GM12878 (cell line): ENCODE measurements around the gene NTM. TPM values are rescaled to one million over a fixed set of nuclear protein-coding genes. Genes with fewer than 3 reads are reported as not detected.

ENCODE experiments used
- ATAC-seq: fragments of 200-7000 bp; cut with Tn5 transposase; 3 replicates; pipeline ENCODE4 v1.9.1; 2020; ENCODE audit warnings: mild to moderate bottlenecking, moderate library complexity
- BruUV-seq: library from RNA; stranded (reverse); fragments of 400-500 nt; replicated peaks from 2 replicates; lab custom pipeline; 2021; lab: Mats Ljungman, UMichigan
- CTCF ChIA-PET: fragments of 300-600 bp; sonication (Branson Sonifier 250); formaldehyde crosslinking; extraction: SDS; loops from one replicate; lab custom pipeline; 2021; ENCODE audit warnings: inconsistent platforms; lab: Yijun Ruan, JAX
- POLR2A ChIA-PET: fragments of 350-600 bp; formaldehyde crosslinking; extraction: SDS; loops from one replicate; lab custom pipeline; 2021; ENCODE audit warnings: inconsistent platforms; lab: Charles Lee
- RAD21 ChIA-PET: fragments of 300-600 bp; sonication (Branson Sonifier 250); formaldehyde crosslinking; loops from one replicate; lab custom pipeline; 2023; ENCODE audit warnings: antibody characterized with exemption; ENCODE audit not compliant: unreplicated experiment; lab: Charles Lee
- SMC1A ChIA-PET: fragments of 300-600 bp; sonication (Branson Sonifier 250); formaldehyde crosslinking; loops from one replicate; lab custom pipeline; 2023; ENCODE audit not compliant: unreplicated experiment, uncharacterized antibody; lab: Charles Lee
- DNase-seq: peaks from one replicate; pipeline ENCODE4 v3.0.0-alpha.2; 2011; ENCODE audit warnings: low read depth, low spot score
- FAIRE-seq: peaks from 3 replicates; lab custom pipeline; 2011; peaks lifted over from hg19 to GRCh38; lab: Jason Lieb, UNC
- H2AFZ ChIP-seq: 2 replicates; pipeline ENCODE4 v1.6.0; 2011; ENCODE audit warnings: low read depth, low read length, control low read depth; ENCODE audit not compliant: control insufficient read depth
- H3K27ac ChIP-seq: 2 replicates; pipeline ENCODE4 v1.5.1; 2011; ENCODE audit warnings: control low read depth; ENCODE audit not compliant: control insufficient read depth, insufficient read depth
- H3K27me3 ChIP-seq, 2 experiments: replicated peaks in 1 of 2; 2 replicates each; pipeline versions ENCODE4 v1.6.0 to v1.6.1; 2011; ENCODE audit warnings: low read length in 1 of 2; ENCODE audit not compliant: control insufficient read depth in 2 of 2, insufficient read depth in 2 of 2
- H3K36me3 ChIP-seq, 2 experiments: 2 replicates each; pipeline ENCODE4 v1.5.1; 2011; ENCODE audit warnings: low read length in 1 of 2; ENCODE audit not compliant: control insufficient read depth in 2 of 2, insufficient read depth in 2 of 2
- H3K4me1 ChIP-seq: 2 replicates; pipeline ENCODE4 v1.6.1; 2011; ENCODE audit warnings: mild to moderate bottlenecking, low read length, moderate library complexity, mixed read lengths; ENCODE audit not compliant: control insufficient read depth, insufficient read depth
- H3K4me2 ChIP-seq: 2 replicates; pipeline ENCODE4 v1.6.0; 2011; ENCODE audit warnings: control low read depth; ENCODE audit not compliant: control insufficient read depth, insufficient read depth
- H3K4me3 ChIP-seq: fragments of 200-600 bp; sonication (generic); 2 replicates; pipeline ENCODE4 v1.5.1; 2016
- H3K79me2 ChIP-seq: 2 replicates; pipeline ENCODE4 v1.6.0; 2011; ENCODE audit warnings: low read length; ENCODE audit not compliant: control insufficient read depth, insufficient read depth
- H3K9ac ChIP-seq: 2 replicates; pipeline ENCODE4 v1.8.0; 2011; ENCODE audit warnings: low read length, control low read depth, mixed read lengths; ENCODE audit not compliant: control insufficient read depth, insufficient read depth
- H3K9me3 ChIP-seq: replicated peaks from 3 replicates; pipeline ENCODE4 v1.5.1; 2011; ENCODE audit warnings: mild to moderate bottlenecking, low read length; ENCODE audit not compliant: control insufficient read depth, insufficient read depth
- H4K20me1 ChIP-seq: 2 replicates; pipeline ENCODE4 v1.6.0; 2011; ENCODE audit not compliant: control insufficient read depth, insufficient read depth
- MTA2 ChIP-seq: fragments of 450-650 bp; IDR thresholded peaks from 2 replicates; pipeline ENCODE4 v1.6.1; 2016; ENCODE audit warnings: low read depth, mild to moderate bottlenecking, moderate library complexity
- MTA3 ChIP-seq: IDR thresholded peaks from 2 replicates; pipeline ENCODE4 v1.6.1; 2012; ENCODE audit warnings: low read length, inconsistent platforms, borderline replicate concordance
- NR2C2 ChIP-seq: IDR thresholded peaks from 2 replicates; pipeline ENCODE4 v1.6.1; 2011; ENCODE audit warnings: borderline replicate concordance, low read depth; ENCODE audit not compliant: control insufficient read depth, insufficient read length
- SPI1 ChIP-seq: IDR thresholded peaks from 2 replicates; pipeline ENCODE4 v1.6.1; 2011; ENCODE audit warnings: low read depth, mild to moderate bottlenecking, low read length, moderate library complexity, borderline replicate concordance; ENCODE audit not compliant: insufficient read depth
- ZZZ3 ChIP-seq: IDR thresholded peaks from 2 replicates; pipeline ENCODE4 v1.6.1; 2011; ENCODE audit warnings: low read depth; ENCODE audit not compliant: control insufficient read depth, insufficient read length
- WGBS: methylation state at CpG from one replicate; pipeline ENCODE4 v1.1.6; 2016; ENCODE audit warnings: low lambda C conversion rate; ENCODE audit not compliant: insufficient replicate concordance, insufficient coverage; ENCODE audit errors: missing lambda C conversion rate; 5-methylcytosine and 5-hydroxymethylcytosine counted together
- in situ Hi-C: fragments of 300-500 bp; cut with MboI; formaldehyde crosslinking; loops from 9 replicates; pipeline ENCODE4 v1.14.3; 2018; ENCODE audit warnings: mixed read lengths
- intact Hi-C: fragments of 100-400 bp; cut with micrococcal nuclease; formaldehyde crosslinking; loops from one replicate; pipeline ENCODE4 v1.14.2; 2022; ENCODE audit not compliant: unreplicated experiment
- polyA plus RNA-seq, 11 experiments: library from polyadenylated mRNA; depleted of rRNA in 4 of 11; unstranded in 6 of 11; stranded (reverse) in 5 of 11; fragments of >200 nt; fragmentation: Nextera tagmentation in 4 of 11; fragmentation: Illumina TruSeq in 1 of 11; extraction: Ambion mirVana in 4 of 11; extraction: Trizol in 1 of 11; gene quantifications; 1 replicate in 1 of 11; 2 replicates in 10 of 11; pipeline versions ENCODE4 v1.2.1 to v1.2.3, GENCODE V29; 2011 to 2016; ENCODE audit warnings: inconsistent platforms in 2 of 11, missing spikeins in 2 of 11, low read depth in 1 of 11
- total RNA-seq, 4 experiments: library from RNA; depleted of rRNA in 3 of 4; stranded (reverse); fragments of >200 nt in 3 of 4; fragmentation: Illumina TruSeq in 1 of 4; extraction: Trizol in 1 of 4; gene quantifications; 2 replicates each; pipeline versions ENCODE4 v1.2.1 to v1.2.3, GENCODE V29; 2013 to 2021
- TF ChIP-seq, protein P1 (sequence below): fragments of 450-650 bp; IDR thresholded peaks from 2 replicates; pipeline ENCODE4 v1.6.1; 2016; ENCODE audit warnings: mild to moderate bottlenecking

NTM gene
- total and polyA plus RNA-seq, 10 of the 15 experiments (the other 5 are each of a cell fraction or from before 2014, with no cell fraction given) = not detected

- TF ChIP-seq NR2C2 (no peak), MTA2 (no peak), MTA3 (no peak)
- TF ChIP-seq, protein P1, sequence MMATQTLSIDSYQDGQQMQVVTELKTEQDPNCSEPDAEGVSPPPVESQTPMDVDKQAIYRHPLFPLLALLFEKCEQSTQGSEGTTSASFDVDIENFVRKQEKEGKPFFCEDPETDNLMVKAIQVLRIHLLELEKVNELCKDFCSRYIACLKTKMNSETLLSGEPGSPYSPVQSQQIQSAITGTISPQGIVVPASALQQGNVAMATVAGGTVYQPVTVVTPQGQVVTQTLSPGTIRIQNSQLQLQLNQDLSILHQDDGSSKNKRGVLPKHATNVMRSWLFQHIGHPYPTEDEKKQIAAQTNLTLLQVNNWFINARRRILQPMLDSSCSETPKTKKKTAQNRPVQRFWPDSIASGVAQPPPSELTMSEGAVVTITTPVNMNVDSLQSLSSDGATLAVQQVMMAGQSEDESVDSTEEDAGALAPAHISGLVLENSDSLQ = no peak
Observed at GRCh38 chr11:131471976-131472375, 101.6 kb downstream of the NTM start (continued).

GRCh38 chr11:131474947-131475346 is 104.5 kb downstream of the NTM start:
- WGBS = 0% methylated on average over 1 of the region's 1 CpG
- H3K4me2 ChIP-seq = no peak overlapping the region
- H3K27ac ChIP-seq = no peak overlapping the region
- no peak for ATAC-seq
- H4K20me1 ChIP-seq = no peaks in the 10 kb centered on the region
- SMC1A ChIA-PET = interaction anchor here (0.6 kb wide), 2 partner anchors 129 to 396 kb away, joined by 3 to 4 read pairs; no protein-coding TSS in a partner anchor
- no TSS peak for BruUV-seq
- H3K9me3 ChIP-seq = no peaks in the 10 kb centered on the region
- no peaks in the 10 kb centered on the region for H3K36me3 ChIP-seq
- DNase-seq = no peak
- no peaks in the 10 kb centered on the region for H3K79me2 ChIP-seq
- H3K9ac ChIP-seq = no peak overlapping the region
- CTCF ChIA-PET = no interaction called here
- peaks cover 0 to 1% of the 10 kb centered on the region in 2 experiments; a peak in 2 of 4 replicates for H3K27me3 ChIP-seq
- H3K4me1 ChIP-seq = no peaks in the 10 kb centered on the region
- RAD21 ChIA-PET = no interaction called here
- in situ Hi-C loops = no loop called here
- H2AFZ ChIP-seq = no peak overlapping the region
- intact Hi-C loops = no loop called here
- TF ChIP-seq ZZZ3 (no peak), SPI1 (0 out of 2 replicates have a peak, but pooled peaks have one; percentile 22)
- H3K4me3 ChIP-seq = no peak overlapping the region
- FAIRE-seq = no peak
- POLR2A ChIA-PET = no interaction called here
